Mucosa of descending colon (tissue), 3 donors: ENCODE results near the gene NFKBIZ. TPM values are rescaled to one million over a fixed set of nuclear protein-coding genes. Genes with fewer than 3 reads are reported as not detected.

Source experiments
- ATAC-seq: fragments of 200-7000 bp; cut with Tn5 transposase; one replicate; pipeline ENCODE4 v1.9.1; 2020; ENCODE audit warnings: mild to moderate bottlenecking, moderate library complexity
- DNase-seq, 3 donors: peaks; one replicate each; pipeline ENCODE4 v3.0.0-alpha.2; 2020
- H3K36me3 ChIP-seq: fragments of 200-600 bp; one replicate; pipeline ENCODE4 v1.8.0; 2021; ENCODE audit warnings: low read depth, mild to moderate bottlenecking
- H3K4me1 ChIP-seq: fragments of 200-600 bp; one replicate; pipeline ENCODE4 v1.8.0; 2021; ENCODE audit warnings: low read depth, mild to moderate bottlenecking
- H3K4me3 ChIP-seq: fragments of 200-600 bp; one replicate; pipeline ENCODE4 v1.8.0; 2021; ENCODE audit warnings: mild to moderate bottlenecking
- H3K9me3 ChIP-seq: fragments of 200-600 bp; one replicate; pipeline ENCODE4 v1.8.0; 2021; ENCODE audit warnings: mild to moderate bottlenecking
- CTCF ChIP-seq: fragments of 200-600 bp; IDR thresholded peaks from one replicate; pipeline ENCODE4 v1.8.0; 2022; ENCODE audit warnings: antibody characterized with exemption, mild to moderate bottlenecking
- intact Hi-C, 2 donors: fragments of 100-400 bp; cut with DNase I in 1 of 2; cut with micrococcal nuclease in 1 of 2; formaldehyde crosslinking; loops; one replicate each; pipeline versions ENCODE4 v1.11.0 to v1.11.1; 2022; cut with DNase I, micrococcal nuclease
- total RNA-seq, 3 donors: library from RNA; stranded (reverse); fragmentation: NEBNext Ultra II Directional in 2 of 3; extraction: Animal tissue kit (Norgen Biotek cat#: 25700) in 2 of 3; gene quantifications; one replicate each; pipeline versions ENCODE4 v1.2.1 to v1.2.4, GENCODE V29; 2021 to 2023
- donor health status: DM: no; HTN: no; CAD: no; lungs with moderate emphysema.
- donor health status: DM: no; HTN: no; CAD: no.
- donor health status: DM: no; HTN: yes; CAD: no.

NFKBIZ gene
- total RNA-seq, 3 donors from 2014 or later, result 85.0 to 97.5 (median 91.5) TPM

GRCh38 chr3:101840066-101840465 lies 9.2 kb upstream of the NFKBIZ start:
- ATAC-seq (no peak), DNase-seq (no peak)
- intact Hi-C loops, result no loop called here

GRCh38 chr3:101842245-101842934 lies 6.9 kb upstream of the NFKBIZ start:
- no peaks in the 10 kb centered on the region for H3K9me3 ChIP-seq
- no peak for TF ChIP-seq CTCF
- intact Hi-C loops, result no loop called here
- H3K4me3 ChIP-seq, result no peak overlapping the region
- peaks cover 25% of the 10 kb centered on the region for H3K4me1 ChIP-seq
- no peaks in the 10 kb centered on the region for H3K36me3 ChIP-seq
- ATAC-seq (no peak), DNase-seq (no peak)

More at GRCh38 chr3:101840066-101840465, 9.2 kb upstream of the NFKBIZ start:
- TF ChIP-seq CTCF, result no peak
- H3K9me3 ChIP-seq, result no peaks in the 10 kb centered on the region
- no peaks in the 10 kb centered on the region for H3K36me3 ChIP-seq
- peaks cover 20% of the 10 kb centered on the region for H3K4me1 ChIP-seq
- H3K4me3 ChIP-seq, result no peak overlapping the region

GRCh38 chr3:101842935-101843330 lies 6.4 kb upstream of the NFKBIZ start:
- intact Hi-C loops, result no loop called here
- DNase-seq, result no peak
- H3K9me3 ChIP-seq, result no peaks in the 10 kb centered on the region
- H3K4me1 ChIP-seq, result peaks cover 28% of the 10 kb centered on the region
- ATAC-seq, result no peak
- TF ChIP-seq CTCF, result no peak
- H3K4me3 ChIP-seq, result no peak overlapping the region
- no peaks in the 10 kb centered on the region for H3K36me3 ChIP-seq

- Histone ChIP-seq H3K9me3 (no peaks in the 10 kb centered on the region), H3K36me3 (no peaks in the 10 kb centered on the region), H3K4me3 (no peak overlapping the region), H3K4me1 (peaks cover 36% of the 10 kb centered on the region)
- no peak for TF ChIP-seq CTCF
- DNase-seq (no peak), ATAC-seq (peak; percentile 6)
- intact Hi-C loops, result no loop called here
Measured at GRCh38 chr3:101845425-101845824, 3.9 kb upstream of the NFKBIZ start.

- Histone ChIP-seq H3K9me3 (no peaks in the 10 kb centered on the region), H3K4me1 (peaks cover 38% of the 10 kb centered on the region), H3K4me3 (no peak overlapping the region), H3K36me3 (no peaks in the 10 kb centered on the region)
- TF ChIP-seq CTCF, result no peak
- DNase-seq (no peak), ATAC-seq (no peak)
- intact Hi-C loops, result no loop called here
Measured at GRCh38 chr3:101846709-101847108, 2.6 kb upstream of the NFKBIZ start.
